Stimulated activated CD4-positive, alpha-beta T cell treated with anti-CD3 and anti-CD28 coated beads, Interleukin-15, amount 100 ng/mL, for 1 hour (primary cell): ENCODE results near the gene MAFB.

Experiments used
- DNase-seq, 2 donors: peaks; one replicate each; pipeline ENCODE4 v3.0.0-alpha.2; 2020; ENCODE audit warnings: low read depth in 1 of 2, low spot score in 1 of 2

Gene MAFB

DNA sequence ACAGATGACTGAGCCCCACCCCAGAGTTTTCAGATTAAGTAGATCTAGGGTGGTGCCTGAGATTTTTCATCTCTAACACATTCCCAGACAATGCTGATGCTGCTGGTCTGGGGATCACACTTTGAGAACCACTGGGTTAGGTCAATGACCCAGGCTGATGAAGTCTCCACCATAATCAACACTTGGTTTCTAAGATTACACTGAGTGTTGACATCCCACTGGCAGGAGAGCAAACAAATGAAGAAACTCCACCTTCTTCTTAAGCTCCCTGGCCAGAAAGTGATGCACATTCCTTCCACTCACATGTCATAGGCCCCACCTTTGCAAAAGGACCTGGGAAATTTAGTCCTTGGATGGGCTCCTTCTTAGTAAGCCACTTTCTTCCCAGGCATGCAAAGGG lies 53.1 kb downstream of the MAFB start:
- DNase-seq = no peak
